Measurements from ENCODE around the gene FADS2.

FADS2 gene

GRCh38 chr11:61827571-61828378, at the start of gene FADS2:
Gene FADS2, plus strand, starts transcription at chr11:61828300. Its CDS starts 91 bp downstream, at chr11:61828391.
- peak; percentile 93 for DNase-seq (ENCODE audit: low read depth)

- no peak for DNase-seq (ENCODE audit: low read depth)
Observed at GRCh38 chr11:61778357-61778886, 49.7 kb upstream of the FADS2 start.

GRCh38 chr11:61778920-61779650, 49.0 kb upstream of the FADS2 start:
- no peak for DNase-seq (ENCODE audit: low read depth)

- DNase-seq (ENCODE audit: low read depth) = no peak
Observed at GRCh38 chr11:61779666-61780525, 48.2 kb upstream of the FADS2 start.

- no peak for DNase-seq (ENCODE audit: low read depth)
Observed at GRCh38 chr11:61780581-61781162, 47.4 kb upstream of the FADS2 start.

- no peak for DNase-seq (ENCODE audit: low read depth)
Observed at GRCh38 chr11:61781585-61781984, 46.5 kb upstream of the FADS2 start.

GRCh38 chr11:61782299-61782698, 45.8 kb upstream of the FADS2 start:
- DNase-seq (ENCODE audit: low read depth) = no peak

- no peak for DNase-seq (ENCODE audit: low read depth)
Observed at GRCh38 chr11:61782841-61783240, 45.3 kb upstream of the FADS2 start.

GRCh38 chr11:61783717-61784505, 44.2 kb upstream of the FADS2 start:
- DNase-seq (ENCODE audit: low read depth) = no peak

GRCh38 chr11:61784506-61784805, 43.6 kb upstream of the FADS2 start:
- DNase-seq (ENCODE audit: low read depth) = no peak

GRCh38 chr11:61785837-61786402, 42.2 kb upstream of the FADS2 start:
- no peak for DNase-seq (ENCODE audit: low read depth)

GRCh38 chr11:61787928-61788491, 40.1 kb upstream of the FADS2 start:
- peak; percentile 18 for DNase-seq (ENCODE audit: low read depth)

GRCh38 chr11:61791737-61792309, 36.3 kb upstream of the FADS2 start:
- DNase-seq (ENCODE audit: low read depth) = peak; percentile 71

GRCh38 chr11:61792310-61793082, 35.6 kb upstream of the FADS2 start, which contains the start of the genes FEN1 and TMEM258:
Gene FEN1, plus strand, starts transcription at chr11:61792911. Its CDS starts 2,451 bp downstream, at chr11:61795362.
Gene TMEM258, minus strand, starts transcription at chr11:61792599. Its CDS starts 41 bp downstream, at chr11:61792558.
- peak; percentile 84 for DNase-seq (ENCODE audit: low read depth)

- DNase-seq (ENCODE audit: low read depth) = no peak
Observed at GRCh38 chr11:61793083-61793828, 34.8 kb upstream of the FADS2 start.

GRCh38 chr11:61793829-61794204, 34.3 kb upstream of the FADS2 start:
- no peak for DNase-seq (ENCODE audit: low read depth)

- DNase-seq (ENCODE audit: low read depth) = no peak
Observed at GRCh38 chr11:61794579-61794978, 33.5 kb upstream of the FADS2 start.

- no peak for DNase-seq (ENCODE audit: low read depth)
Observed at GRCh38 chr11:61795459-61795858, 32.6 kb upstream of the FADS2 start.

Measured in fibroblast of the conjunctiva (primary cell).